ENCODE results near the gene CACYBP. TPM values are rescaled to one million over a fixed set of nuclear protein-coding genes. Genes with fewer than 3 reads are reported as not detected.
"Not testable (repeated sequence)": the region's sequence is repeated elsewhere in the genome, so short reads cannot be mapped to it uniquely, and the experiment has no call there.

CACYBP gene
- total RNA-seq, 1 experiment from 2014 or later: 980 TPM

- Histone ChIP-seq H3K27me3 (no peaks in the 10 kb centered on the region), H3K36me3 (peaks cover 6% of the 10 kb centered on the region; the same call in 1 of the 2 replicates)
- DNase-seq: no peak
These were observed 3.8 kb upstream of the CACYBP start for GRCh38 chr1:174995916-174996315.

GRCh38 chr1:174996476-174996875 is 3.3 kb upstream of the CACYBP start:
- H3K27me3 ChIP-seq: no peaks in the 10 kb centered on the region
- H3K9me3 ChIP-seq: no peaks in the 10 kb centered on the region
- no peak for DNase-seq
- H3K36me3 ChIP-seq: peaks cover 6% of the 10 kb centered on the region
- H3K4me3 ChIP-seq: no peak overlapping the region

More at GRCh38 chr1:174995916-174996315, 3.8 kb upstream of the CACYBP start:
- Histone ChIP-seq H3K4me3 (no peak overlapping the region), H3K9me3 (no peaks in the 10 kb centered on the region)

GRCh38 chr1:174997041-174997440 is 2.7 kb upstream of the CACYBP start:
- Histone ChIP-seq H3K9me3 (no peaks in the 10 kb centered on the region), H3K4me3 (no peak overlapping the region), H3K36me3 (peaks cover 9% of the 10 kb centered on the region), H3K27me3 (no peaks in the 10 kb centered on the region)
- DNase-seq: no peak

- no peaks in the 10 kb centered on the region for H3K9me3 ChIP-seq
- no peaks in the 10 kb centered on the region for H3K27me3 ChIP-seq
- H3K36me3 ChIP-seq: peaks cover 12% of the 10 kb centered on the region
- peak; percentile 37 for DNase-seq
- H3K4me3 ChIP-seq: peak overlapping the region; percentile 80
These were observed 1.1 kb upstream of the CACYBP start for GRCh38 chr1:174998569-174999215.

- Histone ChIP-seq H3K36me3 (peaks cover 13% of the 10 kb centered on the region), H3K4me3 (peak overlapping the region; percentile 80), H3K9me3 (no peaks in the 10 kb centered on the region), H3K27me3 (no peaks in the 10 kb centered on the region)
- DNase-seq: peak; percentile 97
These were observed 371 bp upstream of the CACYBP start for GRCh38 chr1:174999216-174999935.

GRCh38 chr1:175000697-175001187 is 995 bp downstream of the CACYBP start:
- peak overlapping the region; percentile 80 for H3K4me3 ChIP-seq
- DNase-seq: no peak

GRCh38 chr1:175002910-175003517 is 3.3 kb downstream of the CACYBP start:
- H3K36me3 ChIP-seq: peaks cover 47% of the 10 kb centered on the region
- H3K27me3 ChIP-seq: no peaks in the 10 kb centered on the region
- no peaks in the 10 kb centered on the region for H3K9me3 ChIP-seq
- H3K4me3 ChIP-seq: peak overlapping the region; percentile 29
- no peak for DNase-seq

More at GRCh38 chr1:175000697-175001187, 995 bp downstream of the CACYBP start:
- H3K9me3 ChIP-seq: no peaks in the 10 kb centered on the region
- H3K27me3 ChIP-seq: no peaks in the 10 kb centered on the region
- H3K36me3 ChIP-seq: peaks cover 27% of the 10 kb centered on the region

- no peaks in the 10 kb centered on the region for H3K27me3 ChIP-seq
- H3K4me3 ChIP-seq: peak overlapping the region; percentile 29
- peaks cover 52% of the 10 kb centered on the region for H3K36me3 ChIP-seq
- no peak for DNase-seq
- H3K9me3 ChIP-seq: no peaks in the 10 kb centered on the region
These were observed 3.8 kb downstream of the CACYBP start for GRCh38 chr1:175003521-175003920.

GRCh38 chr1:175005085-175005783 is 5.5 kb downstream of the CACYBP start:
- H3K27me3 ChIP-seq: no peaks in the 10 kb centered on the region
- DNase-seq: no peak
- no peaks in the 10 kb centered on the region for H3K9me3 ChIP-seq
- no peak overlapping the region for H3K4me3 ChIP-seq
- H3K36me3 ChIP-seq: peaks cover 66% of the 10 kb centered on the region

- no peak for DNase-seq
- Histone ChIP-seq H3K9me3 (no peaks in the 10 kb centered on the region), H3K36me3 (peaks cover 96% of the 10 kb centered on the region), H3K4me3 (no peak overlapping the region), H3K27me3 (no peaks in the 10 kb centered on the region)
These were observed 9.8 kb downstream of the CACYBP start for GRCh38 chr1:175009532-175009931.

- DNase-seq: no peak
- Histone ChIP-seq H3K4me3 (no peak overlapping the region), H3K36me3 (peaks cover 82% of the 10 kb centered on the region), H3K27me3 (no peaks in the 10 kb centered on the region), H3K9me3 (no peaks in the 10 kb centered on the region)
These were observed 13.7 kb downstream of the CACYBP start for GRCh38 chr1:175013445-175013844.

- no peak overlapping the region for H3K4me3 ChIP-seq
These were observed 15.5 kb downstream of the CACYBP start for GRCh38 chr1:175015243-175015642.

GRCh38 chr1:175019524-175019923 is 19.8 kb downstream of the CACYBP start:
- Histone ChIP-seq H3K9me3 (no peaks in the 10 kb centered on the region), H3K4me3 (no peak overlapping the region), H3K27me3 (no peaks in the 10 kb centered on the region), H3K36me3 (peaks cover 31% of the 10 kb centered on the region)
- no peak for DNase-seq

More at GRCh38 chr1:175015243-175015642, 15.5 kb downstream of the CACYBP start:
- H3K27me3 ChIP-seq: no peaks in the 10 kb centered on the region
- no peaks in the 10 kb centered on the region for H3K9me3 ChIP-seq
- H3K36me3 ChIP-seq: peaks cover 70% of the 10 kb centered on the region
- no peak for DNase-seq

- no peaks in the 10 kb centered on the region; the same call in 1 of the 2 replicates for H3K9me3 ChIP-seq
- peak; percentile 98 for DNase-seq
- H3K36me3 ChIP-seq: peaks cover 6% of the 10 kb centered on the region
- no peaks in the 10 kb centered on the region for H3K27me3 ChIP-seq
- H3K4me3 ChIP-seq: peak within 1 kb of the TSS; percentile 94
These were observed 23.5 kb downstream of the CACYBP start, which contains the start of gene MRPS14 for GRCh38 chr1:175023043-175023921. Gene MRPS14, minus strand, starts transcription at chr1:175023425. Its CDS starts 17 bp downstream, at chr1:175023408.

- not testable (repeated sequence) for H3K36me3 ChIP-seq, H3K27me3 ChIP-seq, DNase-seq, H3K9me3 ChIP-seq
- H3K4me3 ChIP-seq: peak overlapping the region; percentile 94
These were observed 24.1 kb downstream of the CACYBP start for GRCh38 chr1:175023922-175024242.

- no peaks in the 10 kb centered on the region; the same call in 1 of the 2 replicates for H3K9me3 ChIP-seq
- H3K27me3 ChIP-seq: no peaks in the 10 kb centered on the region
- H3K36me3 ChIP-seq: peaks cover 3% of the 10 kb centered on the region
- no peak overlapping the region for H3K4me3 ChIP-seq
- DNase-seq: no peak
These were observed 25.0 kb downstream of the CACYBP start for GRCh38 chr1:175024773-175025172.
